HepG2 (cell line): Measurements from ENCODE around the gene COQ10B. TPM values are rescaled to one million over a fixed set of nuclear protein-coding genes. Genes with fewer than 3 reads are reported as not detected.

ENCODE experiments used
- AHR ChIP-seq: IDR thresholded peaks from 2 replicates; pipeline ENCODE4 v1.6.1; 2018; ENCODE audit warnings: missing genetic modification reagents, missing compliant biosample characterization
- DR1 ChIP-seq: sonication (generic); formaldehyde crosslinking; IDR thresholded peaks from 2 replicates; pipeline ENCODE4 v1.8.0; 2021; ENCODE audit warnings: mild to moderate bottlenecking, missing genetic modification reagents, inconsistent platforms
- E2F1 ChIP-seq: sonication (generic); formaldehyde crosslinking; IDR thresholded peaks from 2 replicates; pipeline ENCODE4 v1.5.0; 2020; ENCODE audit warnings: missing genetic modification reagents
- FUBP1 ChIP-seq: sonication (generic); formaldehyde crosslinking; IDR thresholded peaks from 2 replicates; pipeline ENCODE4 v1.5.1; 2020; ENCODE audit warnings: missing genetic modification reagents, mild to moderate bottlenecking, borderline replicate concordance
- GLI4 ChIP-seq: sonication (generic); formaldehyde crosslinking; IDR thresholded peaks from 2 replicates; pipeline ENCODE4 v1.5.1; 2020; ENCODE audit warnings: missing genetic modification reagents, mild to moderate bottlenecking, moderate library complexity, borderline replicate concordance
- KLF13 ChIP-seq: sonication (generic); formaldehyde crosslinking; IDR thresholded peaks from 2 replicates; pipeline ENCODE4 v1.4.0; 2020; ENCODE audit warnings: mild to moderate bottlenecking, missing genetic modification reagents
- KMT2B ChIP-seq: IDR thresholded peaks from 2 replicates; pipeline ENCODE4 v1.6.1; 2016; ENCODE audit warnings: missing genetic modification reagents, missing compliant biosample characterization
- NR2F2 ChIP-seq: IDR thresholded peaks from 2 replicates; pipeline ENCODE4 v1.6.1; 2012; ENCODE audit warnings: low read depth, inconsistent platforms, borderline replicate concordance
- PBX3 ChIP-seq: sonication (generic); formaldehyde crosslinking; IDR thresholded peaks from 2 replicates; pipeline ENCODE4 v1.8.1; 2023; ENCODE audit warnings: missing genetic modification reagents, inconsistent platforms, borderline replicate concordance
- RORA ChIP-seq: sonication (generic); formaldehyde crosslinking; IDR thresholded peaks from 2 replicates; pipeline ENCODE4 v1.5.0; 2020; ENCODE audit warnings: mild to moderate bottlenecking, missing genetic modification reagents, moderate library complexity
- SOX13 ChIP-seq, 3 experiments: fragments of 450-650 bp in 1 of 3; sonication (generic) in 1 of 3; formaldehyde crosslinking in 1 of 3; IDR thresholded peaks in 2 of 3; conservative IDR thresholded peaks in 1 of 3; 2 replicates each; pipeline versions ENCODE4 v1.5.0 to v1.6.1; 2016 to 2020; ENCODE audit warnings: antibody characterized with exemption in 1 of 3, mild to moderate bottlenecking in 1 of 3, missing compliant biosample characterization in 1 of 3, missing genetic modification reagents in 1 of 3, moderate library complexity in 1 of 3
- TARDBP ChIP-seq: sonication (generic); formaldehyde crosslinking; IDR thresholded peaks from 2 replicates; pipeline ENCODE4 v1.8.0; 2022; ENCODE audit warnings: mild to moderate bottlenecking, missing genetic modification reagents
- ZNF264 ChIP-seq: sonication (generic); formaldehyde crosslinking; IDR thresholded peaks from 2 replicates; pipeline ENCODE4 v1.4.0; 2020; ENCODE audit warnings: missing genetic modification reagents
- ZNF275 ChIP-seq: sonication (generic); formaldehyde crosslinking; IDR thresholded peaks from 2 replicates; pipeline ENCODE4 v1.8.0; 2022; ENCODE audit warnings: missing genetic modification reagents, mild to moderate bottlenecking, inconsistent platforms, borderline replicate concordance
- ZNF431 ChIP-seq: sonication (generic); formaldehyde crosslinking; IDR thresholded peaks from 2 replicates; pipeline ENCODE4 v1.9.0; 2022; ENCODE audit warnings: missing genetic modification reagents, low read depth, mild to moderate bottlenecking, borderline replicate concordance
- ZNF558 ChIP-seq: sonication (generic); formaldehyde crosslinking; IDR thresholded peaks from 2 replicates; pipeline ENCODE4 v1.9.0; 2022; ENCODE audit warnings: mild to moderate bottlenecking, missing genetic modification reagents, borderline replicate concordance
- ZNF577 ChIP-seq: sonication (generic); formaldehyde crosslinking; IDR thresholded peaks from 2 replicates; pipeline ENCODE4 v1.4.0; 2020; ENCODE audit warnings: mild to moderate bottlenecking, low read depth, missing genetic modification reagents, borderline replicate concordance
- ZNF615 ChIP-seq: sonication (generic); formaldehyde crosslinking; IDR thresholded peaks from 2 replicates; pipeline ENCODE4 v1.5.0; 2020; ENCODE audit warnings: mild to moderate bottlenecking, missing genetic modification reagents, borderline replicate concordance
- ZNF770 ChIP-seq: sonication (generic); formaldehyde crosslinking; IDR thresholded peaks from 2 replicates; pipeline ENCODE4 v1.5.0; 2020; ENCODE audit warnings: mild to moderate bottlenecking, missing genetic modification reagents
- ZNF792 ChIP-seq: IDR thresholded peaks from 2 replicates; pipeline ENCODE4 v1.6.1; 2016
- ZSCAN25 ChIP-seq: sonication (generic); formaldehyde crosslinking; IDR thresholded peaks from 2 replicates; pipeline ENCODE4 v1.8.0; 2022; ENCODE audit warnings: mild to moderate bottlenecking, missing genetic modification reagents
- polyA plus RNA-seq, 8 experiments: library from polyadenylated mRNA; depleted of rRNA in 3 of 8; stranded (reverse) in 7 of 8; unstranded in 1 of 8; fragments of >200 nt; fragmentation: Illumina TruSeq in 4 of 8; extraction: Trizol in 4 of 8; gene quantifications; 2 replicates each; pipeline versions ENCODE4 v1.2.1 to v1.2.3, GENCODE V29; 2011 to 2016; ENCODE audit warnings: low read depth in 4 of 8, missing spikeins in 1 of 8, mixed read lengths in 1 of 8; ENCODE audit not compliant: insufficient read depth in 1 of 8
- total RNA-seq, 5 experiments: library from RNA; depleted of rRNA; stranded (reverse); fragments of >200 nt; fragmentation: Illumina TruSeq; extraction: Trizol; gene quantifications; 2 replicates each; pipeline ENCODE4 v1.2.3, GENCODE V29; 2016; ENCODE audit warnings: low read depth in 1 of 5

Gene COQ10B
- total and polyA plus RNA-seq, 2 of the 13 experiments (the other 11 are each of a cell fraction or from before 2014, with no cell fraction given) = 4.6 to 34.9 TPM

GRCh38 chr2:197435598-197436420, 17.5 kb upstream of the COQ10B start (continued):
- no peak for TF ChIP-seq SOX13 (IDR thresholded peaks at IDR 0.05)
- no peak for TF ChIP-seq SOX13 (CRISPR knock-in tag; conservative IDR thresholded peaks at IDR 0.05 in 1 of 2, IDR thresholded peaks at IDR 0.05 in 1 of 2)
- TF ChIP-seq RORA (CRISPR knock-in tag) = no peak; the same call in 1 of the 2 replicates
- no peak for TF ChIP-seq ZNF577 (CRISPR knock-in tag)
- TF ChIP-seq ZNF431 (CRISPR knock-in tag) = no peak
- TF ChIP-seq TARDBP (CRISPR knock-in tag) = no peak
- TF ChIP-seq ZNF615 = no peak
- no peak for TF ChIP-seq DR1 (CRISPR knock-in tag)
- TF ChIP-seq E2F1 (CRISPR knock-in tag) = no peak
- no peak for TF ChIP-seq FUBP1 (CRISPR knock-in tag)
- TF ChIP-seq KLF13 = 0 out of 2 replicates have a peak, but pooled peaks have one; percentile 38
- TF ChIP-seq ZNF770 (CRISPR knock-in tag) = no peak
- TF ChIP-seq ZNF792 (CRISPR knock-in tag) = no peak
- TF ChIP-seq GLI4 (CRISPR knock-in tag) = peak; percentile 22; the same call in 1 of the 2 replicates
- TF ChIP-seq AHR = no peak
- no peak for TF ChIP-seq ZSCAN25 (CRISPR knock-in tag)
- no peak for TF ChIP-seq NR2F2
- TF ChIP-seq ZNF558 (CRISPR knock-in tag) = 0 out of 2 replicates have a peak, but pooled peaks have one; percentile 17
- TF ChIP-seq ZNF264 (CRISPR knock-in tag) = no peak
- TF ChIP-seq PBX3 (CRISPR knock-in tag) = no peak
- no peak for TF ChIP-seq ZNF275 (CRISPR knock-in tag)
- TF ChIP-seq KMT2B (CRISPR knock-in tag) = no peak
